OCI-LY3 (cell line): ENCODE data around the gene SLC17A2.

ENCODE experiments used
- H2AFZ ChIP-seq: fragments of 200-600, 300-600 bp; shearing (Covaris generic); 2 replicates; pipeline ENCODE4 v1.6.0; 2014; ENCODE audit warnings: antibody characterized with exemption, low read depth, low read length
- H3K27ac ChIP-seq: fragments of 200-600, 300-600 bp; sonication (generic); 2 replicates; pipeline ENCODE4 v1.5.1; 2014; ENCODE audit warnings: mild to moderate bottlenecking, low read length, moderate library complexity, mixed read lengths
- H3K27me3 ChIP-seq: fragments of 200-600, 300-600 bp; sonication (generic); 2 replicates; pipeline ENCODE4 v1.6.1; 2014; ENCODE audit warnings: low read depth, low read length, mixed read lengths
- H3K36me3 ChIP-seq: fragments of 200-600, 300-600 bp; sonication (generic); replicated peaks from 2 replicates; pipeline ENCODE3; 2014; ENCODE audit warnings: low read depth, low read length, mixed read lengths
- H3K4me1 ChIP-seq: fragments of 300-600, 200-600 bp; sonication (generic); 2 replicates; pipeline ENCODE4 v1.6.1; 2014; ENCODE audit warnings: low read length, mixed read lengths
- H3K4me2 ChIP-seq: fragments of 200-600, 300-600 bp; sonication (generic); 2 replicates; pipeline ENCODE4 v1.6.1; 2014; ENCODE audit warnings: low read length, mixed read lengths
- H3K4me3 ChIP-seq: fragments of 300-600, 200-600 bp; sonication (generic); 2 replicates; pipeline ENCODE4 v1.5.1; 2014; ENCODE audit warnings: antibody characterized with exemption, mild to moderate bottlenecking, low read length, moderate library complexity
- H3K79me2 ChIP-seq: fragments of 300-600, 200-600 bp; shearing (Covaris generic); 2 replicates; pipeline ENCODE4 v1.6.1; 2014; ENCODE audit warnings: mild to moderate bottlenecking, low read length, mixed read lengths
- H3K9ac ChIP-seq: fragments of 300-600, 200-600 bp; shearing (Covaris generic); 2 replicates; pipeline ENCODE4 v1.6.0; 2014; ENCODE audit warnings: mild to moderate bottlenecking, low read length, moderate library complexity
- H3K9me3 ChIP-seq: fragments of 200-600, 300-600 bp; shearing (Covaris generic); 2 replicates; pipeline ENCODE4 v1.6.1; 2014; ENCODE audit warnings: low read length, mixed read lengths; ENCODE audit not compliant: insufficient read depth
- H4K20me1 ChIP-seq: fragments of 200-600, 300-600 bp; sonication (generic); 2 replicates; pipeline ENCODE4 v1.6.1; 2016; ENCODE audit warnings: low read length, mixed read lengths; ENCODE audit not compliant: insufficient read depth
- EZH2phosphoT487 ChIP-seq: fragments of 200-600 bp; shearing (Covaris generic); IDR thresholded peaks from 2 replicates; pipeline ENCODE4 v1.6.1; 2018; ENCODE audit warnings: antibody characterized with exemption, mixed run types, low read depth
- TF ChIP-seq, protein P1 (sequence below): fragments of 200-600, 300-600 bp; sonication (generic); IDR thresholded peaks from 2 replicates; pipeline ENCODE4 v1.5.1; 2014; ENCODE audit warnings: antibody characterized with exemption, low read length, low read depth

Gene SLC17A2

GRCh38 chr6:25956226-25956625, 25.7 kb upstream of the SLC17A2 start:
- H3K36me3 ChIP-seq, result no peaks in the 10 kb centered on the region
- H3K27me3 ChIP-seq, result no peaks in the 10 kb centered on the region
- no peaks in the 10 kb centered on the region for H3K9me3 ChIP-seq

GRCh38 chr6:25954756-25955155, 24.3 kb upstream of the SLC17A2 start:
- Histone ChIP-seq H3K4me1 (no peaks in the 10 kb centered on the region), H3K9ac (no peak overlapping the region), H3K79me2 (no peaks in the 10 kb centered on the region), H3K4me3 (no peak overlapping the region), H2AFZ (no peak overlapping the region), H3K4me2 (no peak overlapping the region), H4K20me1 (no peaks in the 10 kb centered on the region), H3K27me3 (no peaks in the 10 kb centered on the region), H3K27ac (no peak overlapping the region), H3K9me3 (no peaks in the 10 kb centered on the region), H3K36me3 (no peaks in the 10 kb centered on the region)
- no peak for TF ChIP-seq EZH2phosphoT487
- TF ChIP-seq, protein P1, sequence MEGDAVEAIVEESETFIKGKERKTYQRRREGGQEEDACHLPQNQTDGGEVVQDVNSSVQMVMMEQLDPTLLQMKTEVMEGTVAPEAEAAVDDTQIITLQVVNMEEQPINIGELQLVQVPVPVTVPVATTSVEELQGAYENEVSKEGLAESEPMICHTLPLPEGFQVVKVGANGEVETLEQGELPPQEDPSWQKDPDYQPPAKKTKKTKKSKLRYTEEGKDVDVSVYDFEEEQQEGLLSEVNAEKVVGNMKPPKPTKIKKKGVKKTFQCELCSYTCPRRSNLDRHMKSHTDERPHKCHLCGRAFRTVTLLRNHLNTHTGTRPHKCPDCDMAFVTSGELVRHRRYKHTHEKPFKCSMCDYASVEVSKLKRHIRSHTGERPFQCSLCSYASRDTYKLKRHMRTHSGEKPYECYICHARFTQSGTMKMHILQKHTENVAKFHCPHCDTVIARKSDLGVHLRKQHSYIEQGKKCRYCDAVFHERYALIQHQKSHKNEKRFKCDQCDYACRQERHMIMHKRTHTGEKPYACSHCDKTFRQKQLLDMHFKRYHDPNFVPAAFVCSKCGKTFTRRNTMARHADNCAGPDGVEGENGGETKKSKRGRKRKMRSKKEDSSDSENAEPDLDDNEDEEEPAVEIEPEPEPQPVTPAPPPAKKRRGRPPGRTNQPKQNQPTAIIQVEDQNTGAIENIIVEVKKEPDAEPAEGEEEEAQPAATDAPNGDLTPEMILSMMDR, result no peak

More at GRCh38 chr6:25956226-25956625, 25.7 kb upstream of the SLC17A2 start:
- Histone ChIP-seq H3K4me3 (no peak overlapping the region), H2AFZ (no peak overlapping the region), H3K79me2 (no peaks in the 10 kb centered on the region), H3K4me1 (no peaks in the 10 kb centered on the region), H4K20me1 (no peaks in the 10 kb centered on the region), H3K27ac (no peak overlapping the region), H3K9ac (no peak overlapping the region), H3K4me2 (no peak overlapping the region)
- TF ChIP-seq, protein P1, result no peak
- no peak for TF ChIP-seq EZH2phosphoT487

GRCh38 chr6:25953733-25954132, 23.2 kb upstream of the SLC17A2 start:
- TF ChIP-seq EZH2phosphoT487, result no peak
- TF ChIP-seq, protein P1, result no peak
- H3K79me2 ChIP-seq, result no peaks in the 10 kb centered on the region
- no peak overlapping the region for H3K27ac ChIP-seq
- no peaks in the 10 kb centered on the region for H3K36me3 ChIP-seq
- H3K9me3 ChIP-seq, result no peaks in the 10 kb centered on the region
- H3K4me2 ChIP-seq, result no peak overlapping the region
- no peaks in the 10 kb centered on the region for H4K20me1 ChIP-seq
- no peaks in the 10 kb centered on the region for H3K27me3 ChIP-seq
- no peak overlapping the region for H3K9ac ChIP-seq
- no peak overlapping the region for H3K4me3 ChIP-seq
- no peak overlapping the region for H2AFZ ChIP-seq
- no peaks in the 10 kb centered on the region for H3K4me1 ChIP-seq

GRCh38 chr6:25952535-25952934, 22.0 kb upstream of the SLC17A2 start:
- H3K4me2 ChIP-seq, result no peak overlapping the region
- H4K20me1 ChIP-seq, result no peaks in the 10 kb centered on the region
- no peak overlapping the region for H3K4me3 ChIP-seq
- no peaks in the 10 kb centered on the region for H3K27me3 ChIP-seq
- no peak overlapping the region for H2AFZ ChIP-seq
- H3K79me2 ChIP-seq, result no peaks in the 10 kb centered on the region
- no peaks in the 10 kb centered on the region for H3K9me3 ChIP-seq
- TF ChIP-seq, protein P1, result no peak
- TF ChIP-seq EZH2phosphoT487, result no peak
- H3K36me3 ChIP-seq, result no peaks in the 10 kb centered on the region
- H3K4me1 ChIP-seq, result no peaks in the 10 kb centered on the region
- H3K27ac ChIP-seq, result no peak overlapping the region
- no peak overlapping the region for H3K9ac ChIP-seq
